NT2/D1 (cell line): ENCODE data around the gene PODNL1.

ENCODE experiments used
- YY1 ChIP-seq: IDR thresholded peaks from 2 replicates; pipeline ENCODE4 v1.6.1; 2011; ENCODE audit not compliant: insufficient read length, insufficient read depth
- ZNF274 ChIP-seq: IDR thresholded peaks from 2 replicates; pipeline ENCODE4 v1.6.1; 2011; ENCODE audit warnings: mild to moderate bottlenecking, low read depth, low read length

- TF ChIP-seq YY1, result no peak
- no peak for TF ChIP-seq ZNF274
These were observed 28.5 kb upstream of the PODNL1 start for GRCh38 chr19:13966684-13967128.
